GM19035 (cell line): ENCODE results near the gene ADAMTS12.

Experiments used
- ATAC-seq: cut with Tn5 transposase; IDR thresholded peaks from one replicate; pipeline ENCODE4 v1.9.1; 2021; ENCODE audit not compliant: unreplicated experiment

ADAMTS12 gene

DNA sequence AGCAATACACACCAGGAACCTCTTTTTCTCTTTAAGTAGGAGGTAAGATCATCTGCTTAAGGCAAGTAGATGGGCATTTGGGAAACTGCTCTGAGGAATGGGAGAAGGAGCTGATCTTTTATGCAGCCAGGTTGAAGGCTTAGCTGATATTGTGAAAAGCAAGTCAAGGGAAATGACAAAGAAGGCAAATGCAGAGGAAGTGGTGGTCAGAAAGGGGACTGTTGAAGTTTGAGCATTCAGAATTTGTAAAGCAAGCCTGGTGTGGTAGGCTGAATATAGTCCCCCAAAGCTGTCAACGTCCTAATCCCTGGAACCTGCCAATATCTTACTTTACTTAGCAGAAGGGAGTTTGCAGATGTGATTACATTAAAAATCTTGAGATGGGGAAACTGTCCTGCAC lies 128.9 kb downstream of the ADAMTS12 start:
- ATAC-seq: no peak

DNA sequence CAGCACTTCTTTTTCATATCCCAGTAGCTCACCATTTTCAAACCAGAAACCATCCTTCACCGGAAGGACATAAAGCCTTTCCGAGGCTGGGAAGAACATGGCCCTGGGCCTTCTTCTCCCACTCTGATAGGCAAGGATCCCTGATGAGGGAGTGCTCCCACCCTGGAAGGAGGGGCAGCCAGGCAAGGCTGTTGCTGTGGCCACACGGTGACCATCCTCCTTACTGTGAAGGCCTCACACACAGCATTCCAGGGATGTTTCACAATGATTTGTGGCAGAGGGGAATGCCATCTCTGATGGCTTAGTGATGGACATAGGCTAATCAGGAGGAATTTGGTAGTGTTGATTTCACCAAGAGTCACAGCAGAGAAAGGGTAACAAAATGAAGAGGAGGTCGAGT lies 130.7 kb downstream of the ADAMTS12 start:
- no peak for ATAC-seq

DNA sequence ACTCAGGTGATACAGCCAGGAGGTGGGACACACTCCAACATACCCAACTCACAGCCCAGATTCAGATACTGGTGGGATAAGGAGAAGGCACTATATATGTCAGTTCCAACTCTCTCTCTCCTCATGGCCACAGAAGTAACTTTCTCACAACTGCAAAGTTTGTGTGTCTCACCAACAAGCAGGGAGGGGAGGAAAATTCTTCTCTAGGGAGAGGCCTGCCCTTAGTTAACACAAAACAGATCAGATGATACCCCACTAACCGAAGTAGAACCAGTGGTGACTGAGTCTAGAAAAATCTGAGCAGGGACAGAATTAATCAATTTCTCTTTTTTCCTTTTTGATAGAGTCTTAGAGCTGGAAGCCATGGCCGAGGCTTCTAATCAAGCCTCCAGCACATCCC lies 133.1 kb downstream of the ADAMTS12 start:
- ATAC-seq: no peak

DNA sequence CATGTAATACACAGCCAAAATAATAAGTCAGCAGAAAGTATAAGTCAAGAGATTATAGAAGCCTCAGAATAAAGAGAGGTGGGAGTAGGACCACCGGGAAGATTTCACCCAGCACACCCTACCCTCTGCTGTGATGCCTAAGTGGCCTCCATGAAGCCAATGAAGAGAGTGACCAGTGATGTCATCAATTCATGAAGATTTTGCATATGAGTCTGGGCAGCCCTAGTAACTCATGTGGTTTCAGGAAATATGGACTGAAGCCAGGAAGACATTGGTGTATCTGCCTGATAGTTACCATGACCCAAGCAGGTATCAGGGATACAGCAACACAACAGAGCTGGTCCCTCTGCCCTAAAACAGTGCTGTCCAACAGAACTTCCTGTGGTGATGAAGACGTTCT lies 135.3 kb downstream of the ADAMTS12 start:
- no peak for ATAC-seq

DNA sequence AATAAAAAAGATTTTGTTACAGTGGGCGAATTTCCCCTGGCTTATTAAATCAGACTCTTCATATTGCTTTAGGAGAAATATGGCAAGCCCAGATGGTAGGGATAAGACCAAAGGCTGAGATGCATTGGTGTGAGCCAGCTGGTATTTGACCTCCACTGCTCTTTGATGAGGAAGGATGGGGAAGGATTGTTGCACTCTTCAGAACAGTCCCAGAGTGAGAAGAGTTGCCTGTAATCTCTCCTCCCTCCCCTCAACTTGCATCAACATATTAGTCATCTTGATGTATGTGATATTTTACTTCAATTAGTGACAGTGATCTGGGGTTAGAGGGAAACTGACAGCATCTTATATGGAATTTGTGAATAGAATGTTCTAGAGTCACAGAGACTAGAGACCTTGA lies 136.6 kb downstream of the ADAMTS12 start:
- no peak for ATAC-seq

DNA sequence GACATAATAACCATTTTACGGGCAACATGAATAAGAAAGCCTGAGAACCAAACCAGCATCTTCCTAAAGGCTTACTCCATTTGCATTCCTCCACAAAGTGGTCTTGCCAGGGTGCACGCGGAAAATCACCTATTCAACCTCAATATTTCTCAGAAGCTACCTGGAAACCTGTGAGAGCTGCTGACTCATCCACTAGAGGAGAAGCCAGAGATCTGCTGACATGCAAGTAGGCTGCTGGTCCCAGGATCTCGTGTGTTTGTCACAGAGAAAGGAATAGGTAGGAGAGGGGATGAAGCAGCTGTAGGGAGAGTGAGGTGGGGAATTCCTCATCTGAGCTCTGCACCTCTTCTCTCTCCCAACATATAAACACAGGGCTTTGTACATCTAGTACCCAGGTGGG lies 138.1 kb downstream of the ADAMTS12 start:
- ATAC-seq: no peak

DNA sequence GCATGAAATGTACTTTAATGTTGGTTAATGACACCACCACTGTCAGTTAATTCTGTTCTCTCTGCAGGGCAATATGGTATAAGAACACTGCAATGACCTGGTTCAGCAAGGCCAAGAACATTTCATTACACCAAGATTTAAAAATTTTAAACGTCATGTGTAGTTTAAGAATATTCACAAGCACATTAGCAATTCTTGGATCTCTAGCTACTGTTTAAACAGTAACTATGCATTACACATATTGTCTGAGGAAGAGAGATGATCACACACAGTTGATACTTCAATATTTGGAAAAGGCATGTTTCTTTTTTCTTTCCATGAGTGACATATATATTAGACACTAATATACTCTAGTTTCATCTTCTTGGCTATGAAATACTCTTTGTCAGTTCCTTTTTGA lies 143.0 kb downstream of the ADAMTS12 start:
- ATAC-seq: no peak

DNA sequence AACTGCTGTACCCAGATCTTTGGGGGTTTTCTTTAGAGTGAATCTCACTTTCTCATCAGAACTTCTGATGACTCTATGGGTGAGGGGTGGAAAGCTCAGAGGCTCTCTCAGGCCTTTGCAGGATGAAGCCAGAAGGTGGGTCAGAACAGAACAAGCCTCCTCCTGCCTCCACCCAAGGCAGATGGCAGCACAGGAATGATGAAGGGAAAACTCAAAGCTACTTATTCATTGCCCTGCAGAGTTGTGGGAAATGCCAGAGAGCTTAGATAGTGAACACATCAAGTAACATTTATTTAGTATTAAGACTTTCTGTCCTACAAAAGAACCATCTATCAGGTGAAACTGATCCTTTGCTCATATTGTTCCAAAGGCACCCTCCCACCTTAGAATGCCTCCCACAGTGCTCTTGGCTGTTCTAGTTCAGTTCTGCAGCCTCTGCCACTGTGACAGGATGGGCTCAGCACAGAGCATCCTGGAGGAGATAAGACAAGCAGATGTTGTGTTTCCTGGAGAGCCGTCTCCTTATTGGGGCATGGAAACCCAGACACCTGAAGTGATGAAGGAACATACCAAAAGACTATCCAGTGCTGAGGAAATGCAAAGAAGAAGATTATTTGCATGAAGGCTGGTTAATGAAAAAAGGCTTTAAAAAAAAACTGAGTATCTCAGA lies 146.6 kb downstream of the ADAMTS12 start:
- ATAC-seq: no peak

DNA sequence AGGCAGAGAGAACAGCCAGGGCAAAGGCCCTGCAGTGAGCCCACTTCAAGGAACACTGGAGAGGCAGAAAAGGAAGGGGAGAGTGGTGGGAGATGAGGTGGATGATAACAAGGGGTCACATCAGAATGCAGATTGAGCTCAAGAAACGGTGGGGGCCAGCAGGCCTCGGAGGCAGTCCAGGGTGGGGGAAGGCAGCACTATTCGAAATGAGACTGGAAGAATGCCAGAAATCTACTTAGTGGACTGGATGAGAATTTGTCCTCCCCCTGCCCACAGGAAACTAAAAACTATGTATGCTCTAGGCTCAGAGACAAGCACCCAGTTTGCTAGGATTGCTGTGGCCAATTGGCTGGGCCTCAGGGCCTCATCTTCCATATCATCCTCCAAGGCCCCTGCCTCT lies 148.7 kb downstream of the ADAMTS12 start:
- no peak for ATAC-seq

DNA sequence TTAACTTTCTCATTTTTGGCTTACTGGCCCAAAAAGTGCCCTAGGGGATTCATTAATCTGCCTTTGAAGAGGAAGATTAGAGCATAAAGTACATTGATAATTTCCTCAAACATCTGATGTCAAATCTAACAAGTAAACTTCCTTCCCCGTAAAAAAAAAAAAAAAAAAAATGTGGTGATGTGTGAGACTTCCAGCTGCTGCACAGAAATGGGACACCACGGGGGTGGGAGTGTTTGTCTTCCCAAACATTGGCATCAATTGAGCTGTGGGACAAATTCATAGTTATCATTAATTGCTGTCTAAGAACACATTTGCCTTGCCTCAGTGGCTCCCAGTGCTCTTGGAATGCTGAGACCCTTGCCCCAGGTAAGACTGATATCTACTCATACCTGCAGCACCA lies 149.6 kb downstream of the ADAMTS12 start:
- no peak for ATAC-seq

DNA sequence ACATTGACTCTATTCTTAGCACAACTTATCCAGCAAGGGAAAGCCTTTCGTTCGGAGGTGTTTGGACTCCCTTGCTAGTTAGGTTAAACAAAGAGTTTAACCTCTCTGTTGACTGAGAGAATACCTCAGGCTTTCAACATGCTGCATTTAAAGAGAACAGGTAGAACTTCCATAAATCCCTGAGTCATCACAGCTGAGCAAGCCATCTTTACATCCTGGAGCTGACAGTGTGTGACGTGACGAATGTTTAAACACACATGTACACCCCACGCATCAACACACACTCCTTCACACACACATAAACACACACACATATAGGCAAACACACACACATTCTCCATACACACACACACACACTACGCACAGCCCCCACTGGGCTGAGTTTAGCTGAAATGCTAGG lies 152.8 kb downstream of the ADAMTS12 start:
- no peak for ATAC-seq

DNA sequence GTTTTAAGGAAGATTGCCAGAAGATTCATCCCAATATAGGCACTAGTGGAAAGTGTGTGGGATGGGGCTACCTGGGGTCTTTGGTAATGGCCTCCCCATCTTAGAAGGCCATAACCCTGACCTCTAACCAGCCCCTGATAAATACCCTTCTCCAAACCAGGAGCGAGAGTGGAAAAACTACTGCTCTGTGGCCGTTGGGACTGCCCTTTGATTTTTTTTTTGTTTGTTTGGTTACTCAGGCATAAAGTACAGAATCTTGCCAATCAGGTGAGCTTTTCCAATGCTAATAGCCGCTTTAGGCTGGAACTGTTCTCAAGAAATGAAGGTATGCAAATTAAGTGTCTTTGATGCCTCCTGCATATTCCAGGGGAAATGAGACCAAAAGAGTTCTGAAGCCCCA lies 153.7 kb downstream of the ADAMTS12 start:
- ATAC-seq: no peak

DNA sequence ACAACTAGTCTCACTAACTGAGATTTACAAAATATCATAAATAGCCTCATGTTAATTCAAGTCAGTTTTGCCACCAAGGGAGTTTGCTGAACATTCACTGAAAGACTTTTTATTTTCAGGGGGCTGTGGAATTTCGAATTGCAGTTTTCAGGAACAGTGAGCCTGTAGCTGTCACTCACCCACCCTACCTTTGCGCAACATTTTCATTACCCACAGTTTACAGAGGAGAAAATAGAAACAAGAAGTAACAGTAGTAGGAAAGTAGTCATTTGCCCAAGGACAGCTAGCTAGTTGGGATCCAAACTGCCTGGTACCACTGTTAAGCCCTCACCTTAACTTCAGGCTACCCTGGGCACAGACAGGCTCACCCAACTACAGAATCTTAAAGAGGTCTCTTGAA lies 154.1 kb downstream of the ADAMTS12 start:
- ATAC-seq: no peak

DNA sequence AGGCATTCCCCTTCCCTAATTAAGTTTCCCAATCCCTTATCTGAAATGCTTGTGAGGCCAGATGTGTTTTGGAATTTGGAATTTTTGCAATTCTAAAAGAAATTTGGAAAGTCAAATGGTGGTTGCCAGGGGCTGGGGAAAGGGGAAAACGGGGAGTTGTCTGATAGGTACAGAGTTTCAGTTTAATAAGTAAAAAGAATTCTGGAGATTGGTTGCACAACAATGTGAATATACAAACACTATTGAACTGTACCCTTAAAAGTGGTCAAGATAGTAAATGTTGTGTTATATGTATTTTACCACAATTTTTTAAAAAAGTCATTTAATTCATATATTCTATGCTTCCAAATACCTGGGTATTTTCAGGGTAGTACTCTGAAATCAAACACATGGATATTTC lies 154.5 kb downstream of the ADAMTS12 start:
- ATAC-seq: no peak

DNA sequence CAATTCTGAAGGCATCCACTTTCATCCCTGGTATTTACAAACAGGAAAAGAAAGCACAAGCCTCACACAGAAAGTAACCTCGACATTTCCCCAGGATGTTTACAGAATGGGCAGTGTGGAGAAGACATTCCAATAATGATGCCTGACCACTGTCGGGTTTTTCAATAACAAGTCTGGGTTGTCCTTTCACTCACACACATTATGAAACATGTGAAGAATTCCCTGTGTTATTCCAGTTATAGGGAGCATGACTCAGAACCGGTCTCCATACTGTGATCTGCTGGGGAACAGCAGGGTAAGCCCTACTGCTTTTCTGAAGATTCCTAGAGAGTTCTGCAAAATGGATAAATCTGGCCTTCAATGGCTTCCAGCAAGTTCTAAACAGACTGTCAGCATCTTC lies 155.3 kb downstream of the ADAMTS12 start:
- no peak for ATAC-seq

DNA sequence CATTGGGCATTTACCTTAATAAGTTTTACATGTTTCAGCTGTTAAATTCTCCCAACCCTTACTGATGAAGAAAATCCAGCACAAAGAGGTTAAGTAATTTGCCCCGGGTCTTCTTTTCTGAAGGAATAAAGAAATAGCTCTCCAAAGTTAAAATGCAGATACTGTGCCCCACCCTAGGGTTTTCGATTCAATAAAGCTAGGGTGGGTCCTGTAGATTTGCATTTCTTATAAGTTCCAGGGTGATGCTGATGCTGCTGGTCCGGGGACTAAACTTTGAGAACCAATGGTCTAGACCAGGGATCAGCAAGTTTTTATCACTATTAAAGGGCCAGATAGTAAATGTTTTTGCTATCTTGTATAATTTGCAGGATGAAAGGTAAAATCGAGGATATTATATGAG lies 156.7 kb downstream of the ADAMTS12 start:
- ATAC-seq: no peak

DNA sequence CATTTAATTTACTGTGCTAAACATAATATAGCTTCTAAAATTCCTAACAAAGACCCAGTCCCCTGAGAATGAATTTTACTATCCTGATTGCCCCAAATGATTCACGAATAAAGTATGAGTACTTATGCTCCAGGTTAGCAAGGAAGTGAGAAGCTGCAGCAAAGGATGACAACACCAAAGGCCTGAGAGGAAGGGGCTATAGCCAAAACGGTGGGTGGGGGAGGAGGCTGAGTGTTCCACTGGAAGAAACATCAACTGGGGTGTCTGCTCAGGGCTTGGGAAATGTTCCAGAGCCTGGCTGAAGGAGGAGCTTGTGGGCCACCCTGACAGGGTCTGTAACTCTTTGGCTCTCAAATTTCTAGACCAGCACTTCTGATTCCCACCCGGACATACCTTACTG lies 157.3 kb downstream of the ADAMTS12 start:
- ATAC-seq: no peak

DNA sequence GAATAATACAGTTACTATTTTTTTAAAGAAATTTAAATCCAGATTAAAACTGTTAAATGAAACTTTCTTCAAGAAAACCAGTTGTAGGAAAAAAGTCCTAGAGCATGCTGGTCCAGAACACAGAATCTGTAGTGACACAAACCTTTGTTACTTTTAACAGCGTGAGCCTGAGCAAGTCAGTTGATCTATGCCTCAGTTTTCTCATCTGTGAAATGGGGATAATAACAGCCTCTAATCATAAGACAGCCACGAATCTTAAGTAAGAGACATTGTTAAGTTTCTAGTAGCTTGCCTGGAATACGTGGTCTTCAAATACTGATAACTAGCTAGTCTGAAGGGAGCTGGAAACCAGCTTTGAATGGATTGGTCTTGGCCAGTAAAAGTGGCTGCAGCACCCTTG lies 158.6 kb downstream of the ADAMTS12 start:
- ATAC-seq: no peak

DNA sequence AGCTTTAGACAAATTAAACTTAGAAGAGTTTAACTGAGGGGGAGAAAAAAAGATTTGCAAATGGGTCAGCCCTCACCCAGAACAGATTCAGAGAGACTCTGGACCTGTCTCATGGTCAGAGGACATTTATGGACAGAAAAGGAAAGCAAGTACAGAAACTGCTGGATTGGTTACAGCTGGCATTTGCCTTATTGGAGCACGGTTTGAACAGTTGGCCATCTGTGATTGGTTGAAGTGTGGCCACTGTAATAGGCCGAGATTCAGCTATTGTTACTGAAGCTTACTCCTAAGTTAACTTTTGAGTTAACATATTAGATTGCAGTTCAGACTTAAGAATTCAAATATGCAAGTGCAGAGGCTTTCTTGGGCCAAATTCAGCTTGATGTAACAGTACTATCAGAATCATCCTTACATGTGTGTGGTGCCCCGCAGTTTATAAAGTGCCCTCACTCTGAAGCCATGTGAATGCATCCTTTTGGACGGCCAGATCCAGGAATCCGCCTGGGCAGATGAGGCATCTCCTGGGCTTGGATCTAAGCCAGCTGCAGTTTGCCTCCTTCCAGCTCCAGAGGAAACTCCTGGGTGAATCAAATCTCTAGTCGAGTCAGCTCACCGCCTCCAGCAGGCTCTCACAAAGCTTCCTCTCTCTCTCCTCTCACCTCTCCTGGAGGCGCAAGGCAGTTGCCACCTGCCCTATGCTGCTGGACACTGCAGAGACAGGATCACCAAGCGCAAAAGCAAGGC lies 165.2 kb downstream of the ADAMTS12 start:
- ATAC-seq: no peak

DNA sequence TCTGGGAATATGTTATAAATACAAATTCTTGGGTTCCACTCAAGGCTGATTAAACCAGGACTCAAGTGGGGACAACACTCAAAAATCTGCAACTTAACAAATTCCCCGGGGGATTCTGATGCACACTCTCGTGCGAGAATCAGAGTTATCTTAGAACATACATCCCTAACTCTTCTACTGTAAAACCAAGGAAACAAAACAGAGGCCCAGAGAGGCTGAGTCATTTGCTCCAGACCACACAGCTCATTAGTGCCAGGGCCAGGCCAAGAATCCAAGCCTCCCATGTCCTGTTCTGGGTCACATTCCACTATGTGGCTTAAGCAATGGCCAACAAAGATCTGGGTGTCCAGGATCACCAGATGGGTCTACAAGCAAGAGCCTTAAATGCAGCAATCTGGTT lies 166.0 kb downstream of the ADAMTS12 start:
- ATAC-seq: no peak

DNA sequence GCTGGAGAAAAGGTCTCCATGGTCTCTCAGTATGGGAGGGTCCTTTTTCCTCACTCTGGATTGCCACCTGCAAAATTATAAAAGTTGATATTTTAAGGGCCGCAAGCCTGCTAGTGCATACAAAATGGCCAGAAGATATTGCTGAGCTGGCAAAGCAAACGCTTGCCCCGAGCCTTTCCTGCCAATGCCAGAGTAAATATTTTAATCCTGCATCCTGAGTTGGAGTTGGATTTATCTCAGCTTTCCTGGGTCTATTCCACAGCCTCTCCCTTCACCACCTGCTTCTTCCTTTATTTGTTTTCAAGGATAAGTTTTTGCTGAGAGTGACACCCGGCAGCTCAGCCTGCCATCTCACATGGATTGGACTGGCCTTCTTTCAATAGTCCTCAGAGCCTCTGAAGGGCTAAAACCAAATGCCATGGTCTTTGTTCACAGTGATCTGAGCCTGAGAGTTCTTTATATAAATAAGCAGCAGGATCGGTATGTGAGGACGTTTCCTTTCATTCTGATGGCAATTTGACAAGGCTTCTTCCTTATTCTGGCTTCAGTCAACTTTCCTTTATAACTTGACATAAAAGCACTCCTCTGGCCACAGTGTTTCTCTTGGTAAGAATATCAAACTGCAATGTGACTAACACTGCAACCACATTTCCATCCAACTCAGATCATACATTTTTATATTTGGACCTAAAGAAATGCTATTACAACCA lies 170.1 kb downstream of the ADAMTS12 start:
- no peak for ATAC-seq

DNA sequence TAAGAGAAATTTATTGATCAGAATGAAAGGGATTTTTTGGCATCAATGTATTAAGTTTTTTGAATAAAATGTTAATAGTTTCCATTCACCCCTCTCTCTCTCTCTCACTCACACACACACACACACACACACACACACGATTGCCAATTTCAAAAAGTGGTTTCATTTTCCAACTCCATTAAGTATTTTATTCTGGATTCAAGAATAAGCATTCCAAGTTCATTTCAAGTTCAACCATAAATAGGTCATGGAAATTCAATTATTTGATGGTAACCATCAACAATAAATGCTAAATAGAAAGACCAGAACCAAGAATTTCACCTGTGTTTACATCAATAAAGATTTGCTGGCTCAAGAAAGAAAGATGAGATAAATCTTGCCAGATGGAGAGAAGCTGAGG lies 171.6 kb downstream of the ADAMTS12 start:
- no peak for ATAC-seq
